Neuron (in vitro differentiated cells): ENCODE results near the gene ALOX12B.
"Not testable (repeated sequence)": the region's sequence is repeated elsewhere in the genome, so short reads cannot be mapped to it uniquely, and the experiment has no call there.

ENCODE experiments used
- H2AFZ ChIP-seq: one replicate; pipeline ENCODE4 v1.6.1; 2013; ENCODE audit warnings: low read depth, mild to moderate bottlenecking, inconsistent platforms, low read length, moderate library complexity
- H3K27me3 ChIP-seq: one replicate; pipeline ENCODE4 v1.6.1; 2013; ENCODE audit warnings: low read length; ENCODE audit not compliant: insufficient read depth
- H3K36me3 ChIP-seq: one replicate; pipeline ENCODE4 v1.6.1; 2013; ENCODE audit warnings: low read length; ENCODE audit not compliant: insufficient read depth
- H3K4me1 ChIP-seq: one replicate; pipeline ENCODE4 v1.6.1; 2013; ENCODE audit warnings: low read length; ENCODE audit not compliant: insufficient read depth
- H3K4me3 ChIP-seq: 2 replicates; pipeline ENCODE4 v1.5.1; 2013; ENCODE audit warnings: mild to moderate bottlenecking, low read length, moderate library complexity
- H3K9me3 ChIP-seq: one replicate; pipeline ENCODE4 v1.6.1; 2013; ENCODE audit warnings: low read length

ALOX12B gene

DNA sequence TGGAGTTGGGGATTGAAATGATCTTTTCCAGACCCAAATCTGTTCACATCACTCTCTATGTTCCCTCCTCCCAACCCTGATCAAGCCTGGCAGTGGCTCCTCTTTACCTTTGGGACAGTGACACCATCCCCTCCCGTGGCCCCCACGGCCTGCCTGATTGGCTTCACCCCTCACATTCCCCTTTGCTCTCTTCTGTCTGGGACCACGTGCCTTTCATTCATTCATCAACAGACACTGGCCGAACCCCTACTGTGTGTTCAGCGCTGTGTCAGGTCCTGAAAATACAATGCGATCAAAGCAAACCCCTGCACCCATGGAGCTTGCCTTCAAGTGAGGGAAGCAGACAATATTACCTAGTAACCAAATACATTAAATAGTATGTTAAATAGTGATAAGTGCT, 2.2 kb upstream of the ALOX12B start:
- no peak overlapping the region for H3K4me3 ChIP-seq
- H3K36me3 ChIP-seq: no peaks in the 10 kb centered on the region
- H3K4me1 ChIP-seq: no peaks in the 10 kb centered on the region
- no peaks in the 10 kb centered on the region for H3K9me3 ChIP-seq
- H3K27me3 ChIP-seq: peaks cover 39% of the 10 kb centered on the region
- no peak overlapping the region for H2AFZ ChIP-seq

GRCh38 chr17:8087952-8088230, 375 bp upstream of the ALOX12B start:
- Histone ChIP-seq H3K4me3 (no peak overlapping the region), H3K9me3 (no peaks in the 10 kb centered on the region), H2AFZ (no peak overlapping the region), H3K36me3 (no peaks in the 10 kb centered on the region), H3K4me1 (no peaks in the 10 kb centered on the region), H3K27me3 (peaks cover 47% of the 10 kb centered on the region)

DNA sequence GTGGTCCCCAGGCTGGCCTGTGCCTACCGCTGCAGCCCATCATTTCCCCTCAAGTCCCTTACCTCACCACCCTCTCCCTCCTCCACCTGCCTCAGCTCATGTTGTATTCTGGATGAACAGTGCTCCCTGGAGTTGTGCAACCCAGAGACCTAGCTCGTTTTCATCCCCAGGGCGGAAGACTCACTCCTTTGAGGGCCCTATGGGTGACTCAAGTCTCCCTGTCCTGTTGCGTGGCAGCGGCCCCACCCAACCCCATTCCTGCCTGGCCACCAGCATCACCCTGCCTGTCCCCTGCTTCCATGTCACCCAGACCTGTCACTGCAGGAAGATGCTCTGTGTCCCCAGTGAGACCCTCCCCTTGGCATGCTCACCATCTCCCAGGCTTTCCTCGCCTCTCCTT, 3.3 kb downstream of the ALOX12B start:
- H3K4me3 ChIP-seq: no peak overlapping the region
- H3K27me3 ChIP-seq: peaks cover 47% of the 10 kb centered on the region
- H3K4me1 ChIP-seq: peaks cover 3% of the 10 kb centered on the region

GRCh38 chr17:8082292-8082691, 5.2 kb downstream of the ALOX12B start:
- H3K4me1 ChIP-seq: peaks cover 3% of the 10 kb centered on the region
- peaks cover 47% of the 10 kb centered on the region for H3K27me3 ChIP-seq
- no peaks in the 10 kb centered on the region for H3K36me3 ChIP-seq
- no peak overlapping the region for H2AFZ ChIP-seq
- H3K9me3 ChIP-seq: no peaks in the 10 kb centered on the region
- H3K4me3 ChIP-seq: no peak overlapping the region

More for the DNA sequence above, 3.3 kb downstream of the ALOX12B start:
- H3K36me3 ChIP-seq: no peaks in the 10 kb centered on the region
- no peaks in the 10 kb centered on the region for H3K9me3 ChIP-seq
- no peak overlapping the region for H2AFZ ChIP-seq

DNA sequence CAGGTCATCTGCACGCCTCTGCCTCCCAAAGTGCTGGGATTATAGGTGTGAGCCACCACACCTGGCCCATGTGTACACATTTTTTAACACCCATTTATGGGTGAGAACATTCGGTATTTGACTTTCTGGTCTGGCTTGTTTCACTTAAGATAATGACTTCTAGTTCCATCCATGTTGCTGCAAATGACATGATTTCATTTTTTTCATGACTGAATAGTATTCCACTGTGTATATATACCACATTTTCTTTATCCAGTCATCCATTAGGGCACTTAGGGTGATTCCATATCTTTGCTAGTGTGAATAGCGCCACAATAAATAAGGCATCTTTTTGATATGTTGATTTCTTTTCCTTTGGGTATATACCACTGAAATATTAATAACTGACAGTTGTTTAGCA, 5.6 kb downstream of the ALOX12B start:
- Histone ChIP-seq H3K27me3 (peaks cover 47% of the 10 kb centered on the region), H2AFZ (no peak overlapping the region), H3K4me1 (peaks cover 3% of the 10 kb centered on the region), H3K9me3 (no peaks in the 10 kb centered on the region), H3K36me3 (no peaks in the 10 kb centered on the region), H3K4me3 (no peak overlapping the region)

- Histone ChIP-seq H3K27me3 (peaks cover 47% of the 10 kb centered on the region), H3K36me3 (no peaks in the 10 kb centered on the region), H3K4me1 (peaks cover 3% of the 10 kb centered on the region), H3K4me3 (no peak overlapping the region), H3K9me3 (no peaks in the 10 kb centered on the region), H2AFZ (no peak overlapping the region)
These were observed 6.7 kb downstream of the ALOX12B start for GRCh38 chr17:8080799-8081219.

GRCh38 chr17:8080208-8080798, 7.2 kb downstream of the ALOX12B start:
- Histone ChIP-seq H3K4me3 (peak overlapping the region; percentile 43), H2AFZ (peak overlapping the region; percentile 86), H3K4me1 (peaks cover 3% of the 10 kb centered on the region), H3K36me3 (no peaks in the 10 kb centered on the region), H3K9me3 (no peaks in the 10 kb centered on the region), H3K27me3 (peaks cover 47% of the 10 kb centered on the region)

DNA sequence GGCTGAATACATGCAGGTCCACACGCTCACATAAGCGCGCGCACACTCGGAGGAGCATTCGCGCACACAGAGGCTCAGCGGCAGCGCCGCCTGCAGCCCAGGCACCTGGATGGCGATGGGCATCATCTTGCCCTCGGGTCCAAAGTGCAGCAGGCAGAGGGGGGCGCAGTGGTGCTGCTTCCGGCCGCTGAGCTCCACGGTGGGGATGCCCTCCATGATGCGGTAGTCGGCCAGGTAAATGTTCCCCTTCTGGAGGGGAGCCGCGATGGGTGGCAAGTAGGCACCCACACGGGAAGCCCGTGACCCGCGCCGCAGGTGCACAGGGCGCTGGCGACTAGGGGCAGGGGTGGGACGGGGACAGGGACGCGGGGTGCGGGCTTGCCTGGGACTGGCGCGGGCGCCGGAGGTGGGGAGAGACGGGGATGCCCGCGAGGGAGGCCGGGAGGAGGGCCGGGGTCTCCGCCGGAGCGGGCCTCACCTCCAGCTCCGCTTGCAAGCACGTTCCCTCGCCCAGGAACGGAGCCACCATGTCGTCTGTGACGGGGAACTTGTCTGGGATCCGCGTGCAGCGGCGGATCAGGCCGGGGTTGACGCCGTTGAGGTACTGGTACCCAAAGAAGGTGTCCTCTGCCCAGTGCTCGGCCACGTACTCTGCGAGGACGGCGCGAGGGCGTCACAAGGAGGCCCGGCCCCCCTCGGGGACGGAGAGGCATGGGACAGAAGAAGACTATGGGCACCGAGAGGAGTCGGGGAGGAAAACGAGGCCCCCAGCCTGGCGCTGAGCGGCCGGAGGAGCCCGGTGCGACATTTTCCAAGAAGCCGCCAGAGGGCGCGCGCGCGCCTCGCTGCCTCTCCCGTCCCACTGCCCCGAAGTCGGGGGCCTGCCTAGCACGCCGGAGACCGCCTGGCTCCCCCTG, 8.0 kb downstream of the ALOX12B start:
- Histone ChIP-seq H3K36me3 (no peaks in the 10 kb centered on the region), H3K9me3 (no peaks in the 10 kb centered on the region), H3K4me1 (peaks cover 3% of the 10 kb centered on the region), H3K27me3 (peaks cover 50% of the 10 kb centered on the region), H2AFZ (peak overlapping the region; percentile 86), H3K4me3 (peak overlapping the region; percentile 43)

GRCh38 chr17:8077939-8078338, 9.6 kb downstream of the ALOX12B start:
- not testable (repeated sequence) for H2AFZ ChIP-seq, H3K36me3 ChIP-seq, H3K9me3 ChIP-seq, H3K4me3 ChIP-seq, H3K4me1 ChIP-seq
- H3K27me3 ChIP-seq: peaks cover 60% of the 10 kb centered on the region

GRCh38 chr17:8076502-8077266, 10.8 kb downstream of the ALOX12B start:
- Histone ChIP-seq H3K27me3 (peaks cover 72% of the 10 kb centered on the region), H2AFZ (no peak overlapping the region), H3K4me1 (peaks cover 3% of the 10 kb centered on the region), H3K9me3 (no peaks in the 10 kb centered on the region), H3K4me3 (no peak overlapping the region), H3K36me3 (no peaks in the 10 kb centered on the region)

DNA sequence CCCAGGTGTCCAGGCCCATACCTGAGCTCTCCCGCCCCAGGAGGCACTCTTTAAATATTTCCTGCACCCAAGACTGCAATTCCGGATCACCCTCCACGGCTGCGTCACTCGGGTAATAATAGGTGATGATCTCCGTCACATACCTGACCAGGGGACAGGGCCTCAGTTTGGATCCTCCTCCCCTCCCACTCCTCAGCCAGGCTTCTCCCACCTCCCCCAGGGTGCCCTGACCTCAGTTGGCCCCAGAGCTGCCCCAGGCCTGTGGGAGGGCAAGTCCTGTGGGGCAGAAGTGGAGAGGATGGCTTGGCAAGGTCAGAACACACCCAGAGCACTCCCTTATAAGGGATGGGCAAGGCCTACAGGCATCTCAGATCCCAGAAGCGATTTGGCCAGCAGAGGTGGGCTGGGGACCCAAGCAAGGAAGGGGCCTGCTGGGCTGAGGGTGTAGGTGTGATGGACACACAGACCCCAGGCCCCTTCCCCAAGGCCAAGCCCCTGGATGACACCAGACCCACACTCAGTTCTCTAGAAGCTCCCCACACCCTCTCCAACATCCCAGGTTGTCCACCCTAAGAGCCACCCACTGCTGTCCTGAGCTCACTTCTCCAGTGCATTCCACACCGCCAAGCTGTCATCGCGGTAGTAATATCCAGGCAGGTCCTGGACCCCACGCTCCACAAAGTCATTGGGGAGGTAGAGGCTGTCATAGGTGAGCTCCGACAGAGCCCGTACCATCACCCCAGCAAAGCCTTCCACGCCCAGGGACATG, 11.8 kb downstream of the ALOX12B start:
- Histone ChIP-seq H3K27me3 (peaks cover 80% of the 10 kb centered on the region), H3K36me3 (no peaks in the 10 kb centered on the region), H3K4me3 (no peak overlapping the region), H3K9me3 (no peaks in the 10 kb centered on the region), H2AFZ (no peak overlapping the region), H3K4me1 (peaks cover 3% of the 10 kb centered on the region)

GRCh38 chr17:8075081-8075480, 12.4 kb downstream of the ALOX12B start:
- H3K4me1 ChIP-seq: peaks cover 3% of the 10 kb centered on the region
- H3K4me3 ChIP-seq: no peak overlapping the region
- peaks cover 79% of the 10 kb centered on the region for H3K27me3 ChIP-seq
- H3K36me3 ChIP-seq: no peaks in the 10 kb centered on the region
- no peaks in the 10 kb centered on the region for H3K9me3 ChIP-seq
- no peak overlapping the region for H2AFZ ChIP-seq
